Astrocyte (in vitro differentiated cells and primary cell): ENCODE data around the gene PLEKHG2. TPM values are rescaled to one million over a fixed set of nuclear protein-coding genes. Genes with fewer than 3 reads are reported as not detected.

Experiments used
- DNase-seq: peaks from one replicate; pipeline ENCODE4 v3.0.0-alpha.2; 2010; ENCODE audit warnings: low read depth
- FAIRE-seq: peaks from 2 replicates; lab custom pipeline; 2011; peaks lifted over from hg19 to GRCh38; lab: Jason Lieb, UNC
- H2AFZ ChIP-seq: 2 replicates; pipeline ENCODE4 v1.6.0; 2012; ENCODE audit warnings: low read depth, low read length, inconsistent platforms
- H3K27ac ChIP-seq: 2 replicates; pipeline ENCODE4 v1.5.1; 2011; ENCODE audit warnings: low read depth, low read length, inconsistent platforms
- H3K27me3 ChIP-seq: 2 replicates; pipeline ENCODE4 v1.6.0; 2011; ENCODE audit warnings: low read length, inconsistent platforms; ENCODE audit not compliant: insufficient read depth
- H3K36me3 ChIP-seq: 2 replicates; pipeline ENCODE4 v1.5.1; 2011; ENCODE audit warnings: low read length, inconsistent platforms; ENCODE audit not compliant: insufficient read depth
- H3K4me1 ChIP-seq: 2 replicates; pipeline ENCODE4 v1.5.1; 2011; ENCODE audit warnings: low read length, inconsistent platforms; ENCODE audit not compliant: insufficient read depth
- H3K4me2 ChIP-seq: 2 replicates; pipeline ENCODE4 v1.6.0; 2012; ENCODE audit warnings: low read length, inconsistent platforms
- H3K4me3 ChIP-seq: 2 replicates; pipeline ENCODE4 v1.5.1; 2011; ENCODE audit warnings: low read depth, mild to moderate bottlenecking, low read length, inconsistent platforms; ENCODE audit not compliant: insufficient read depth
- H3K79me2 ChIP-seq: 2 replicates; pipeline ENCODE4 v1.6.0; 2012; ENCODE audit warnings: mild to moderate bottlenecking, low read length, inconsistent platforms; ENCODE audit not compliant: insufficient read depth
- H3K9ac ChIP-seq: 2 replicates; pipeline ENCODE4 v1.6.0; 2012; ENCODE audit warnings: mild to moderate bottlenecking, low read length, inconsistent platforms
- H3K9me3 ChIP-seq: 2 replicates; pipeline ENCODE4 v1.5.1; 2012; ENCODE audit warnings: low read depth, mild to moderate bottlenecking, low read length, inconsistent platforms; ENCODE audit not compliant: insufficient read depth
- H4K20me1 ChIP-seq: 2 replicates; pipeline ENCODE4 v1.6.0; 2012; ENCODE audit warnings: low read length, inconsistent platforms; ENCODE audit not compliant: insufficient read depth
- H3K27ac Mint-ChIP-seq: one replicate; pipeline ENCODE4 v1.8.0; 2021; ENCODE audit warnings: mild to moderate bottlenecking, mixed read lengths; ENCODE audit not compliant: unreplicated experiment
- H3K27me3 Mint-ChIP-seq: one replicate; pipeline ENCODE4 v1.8.0; 2021; ENCODE audit warnings: low read depth, mixed read lengths; ENCODE audit not compliant: unreplicated experiment
- H3K36me3 Mint-ChIP-seq: one replicate; pipeline ENCODE4 v1.8.0; 2021; ENCODE audit warnings: low read depth, mixed read lengths; ENCODE audit not compliant: unreplicated experiment
- H3K4me1 Mint-ChIP-seq: one replicate; pipeline ENCODE4 v1.8.0; 2021; ENCODE audit warnings: low read depth, mixed read lengths; ENCODE audit not compliant: unreplicated experiment
- H3K4me3 Mint-ChIP-seq: one replicate; pipeline ENCODE4 v1.8.0; 2021; ENCODE audit warnings: mild to moderate bottlenecking, moderate library complexity, mixed read lengths; ENCODE audit not compliant: unreplicated experiment
- H3K9me3 Mint-ChIP-seq: one replicate; pipeline ENCODE4 v1.8.0; 2021; ENCODE audit warnings: mild to moderate bottlenecking, mixed read lengths; ENCODE audit not compliant: unreplicated experiment
- EZH2 ChIP-seq: IDR thresholded peaks from 2 replicates; pipeline ENCODE4 v1.6.1; 2012; ENCODE audit warnings: mild to moderate bottlenecking, low read length, inconsistent platforms; ENCODE audit not compliant: insufficient read depth
- total RNA-seq: library from RNA; stranded (reverse); gene quantifications from 2 replicates; pipeline ENCODE4 v1.2.1, GENCODE V29; 2021
- TF ChIP-seq, protein P1 (sequence below): IDR thresholded peaks from 2 replicates; pipeline ENCODE4 v1.5.1; 2011; ENCODE audit warnings: low read depth, mild to moderate bottlenecking, inconsistent platforms, low read length, moderate library complexity; ENCODE audit not compliant: insufficient read depth

The PLEKHG2 gene
- total RNA-seq, 1 donor from 2014 or later = 102 TPM

GRCh38 chr19:39390751-39391437, 21.6 kb upstream of the PLEKHG2 start, which contains the start of the genes MED29 and PAF1:
MED29 (plus strand) TSS chr19:39391378; CDS start chr19:39391423, 45 bp downstream.
PAF1 (minus strand) TSS chr19:39391106; CDS start chr19:39390864, 242 bp downstream.
- H4K20me1 ChIP-seq = peaks cover 9% of the 10 kb centered on the region
- Mint-ChIP-seq H3K4me1 (peaks cover 10% of the 10 kb centered on the region), H3K27ac (peak within 1 kb of the TSS; percentile 97), H3K36me3 (peaks cover 9% of the 10 kb centered on the region), H3K9me3 (no peaks in the 10 kb centered on the region), H3K27me3 (no peaks in the 10 kb centered on the region), H3K4me3 (peak within 1 kb of the TSS; percentile 99)
- peak within 1 kb of the TSS; percentile 94 for H3K4me2 ChIP-seq
- peaks cover 16% of the 10 kb centered on the region for H3K4me1 ChIP-seq
- FAIRE-seq = peak; percentile 73
- H3K36me3 ChIP-seq = peaks cover 30% of the 10 kb centered on the region
- H2AFZ ChIP-seq = peak within 1 kb of the TSS; percentile 87
- H3K9ac ChIP-seq = peak within 1 kb of the TSS; percentile 97
- H3K27ac ChIP-seq = peak within 1 kb of the TSS; percentile 98
- no peaks in the 10 kb centered on the region for H3K9me3 ChIP-seq
- DNase-seq = peak; percentile 98
- no peak for TF ChIP-seq EZH2
- TF ChIP-seq, protein P1, sequence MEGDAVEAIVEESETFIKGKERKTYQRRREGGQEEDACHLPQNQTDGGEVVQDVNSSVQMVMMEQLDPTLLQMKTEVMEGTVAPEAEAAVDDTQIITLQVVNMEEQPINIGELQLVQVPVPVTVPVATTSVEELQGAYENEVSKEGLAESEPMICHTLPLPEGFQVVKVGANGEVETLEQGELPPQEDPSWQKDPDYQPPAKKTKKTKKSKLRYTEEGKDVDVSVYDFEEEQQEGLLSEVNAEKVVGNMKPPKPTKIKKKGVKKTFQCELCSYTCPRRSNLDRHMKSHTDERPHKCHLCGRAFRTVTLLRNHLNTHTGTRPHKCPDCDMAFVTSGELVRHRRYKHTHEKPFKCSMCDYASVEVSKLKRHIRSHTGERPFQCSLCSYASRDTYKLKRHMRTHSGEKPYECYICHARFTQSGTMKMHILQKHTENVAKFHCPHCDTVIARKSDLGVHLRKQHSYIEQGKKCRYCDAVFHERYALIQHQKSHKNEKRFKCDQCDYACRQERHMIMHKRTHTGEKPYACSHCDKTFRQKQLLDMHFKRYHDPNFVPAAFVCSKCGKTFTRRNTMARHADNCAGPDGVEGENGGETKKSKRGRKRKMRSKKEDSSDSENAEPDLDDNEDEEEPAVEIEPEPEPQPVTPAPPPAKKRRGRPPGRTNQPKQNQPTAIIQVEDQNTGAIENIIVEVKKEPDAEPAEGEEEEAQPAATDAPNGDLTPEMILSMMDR = no peak
- no peaks in the 10 kb centered on the region for H3K27me3 ChIP-seq
- peak within 1 kb of the TSS; percentile 94 for H3K4me3 ChIP-seq
- H3K79me2 ChIP-seq = peaks cover 49% of the 10 kb centered on the region

GRCh38 chr19:39397360-39398296, 14.8 kb upstream of the PLEKHG2 start:
- no peaks in the 10 kb centered on the region for H3K9me3 ChIP-seq
- peak overlapping the region; percentile 45 for H3K4me3 Mint-ChIP-seq
- peak overlapping the region; percentile 68 for H3K27ac Mint-ChIP-seq
- H3K36me3 Mint-ChIP-seq = peaks cover 2% of the 10 kb centered on the region
- H3K27me3 Mint-ChIP-seq = no peaks in the 10 kb centered on the region
- peaks cover 7% of the 10 kb centered on the region for H3K36me3 ChIP-seq
- H3K4me1 ChIP-seq = peaks cover 32% of the 10 kb centered on the region
- FAIRE-seq = no peak
- TF ChIP-seq EZH2 = no peak
- TF ChIP-seq, protein P1 = peak; percentile 75
- peak overlapping the region; percentile 37 for H3K4me2 ChIP-seq
- no peak overlapping the region for H3K4me3 ChIP-seq
- H3K9me3 Mint-ChIP-seq = no peaks in the 10 kb centered on the region
- H3K27me3 ChIP-seq = no peaks in the 10 kb centered on the region
- peak overlapping the region; percentile 68 for H3K9ac ChIP-seq
- peak overlapping the region; percentile 61 for H3K27ac ChIP-seq
- peaks cover 23% of the 10 kb centered on the region for H3K4me1 Mint-ChIP-seq
- H2AFZ ChIP-seq = no peak overlapping the region
- peaks cover 12% of the 10 kb centered on the region for H3K79me2 ChIP-seq
- peaks cover 7% of the 10 kb centered on the region for H4K20me1 ChIP-seq
- DNase-seq = peak; percentile 37
